Measurements from ENCODE around the gene ALCAM. TPM values are rescaled to one million over a fixed set of nuclear protein-coding genes. Genes with fewer than 3 reads are reported as not detected.
"Not testable (repeated sequence)": the region's sequence is repeated elsewhere in the genome, so short reads cannot be mapped to it uniquely, and the experiment has no call there.

ALCAM gene
- total RNA-seq, 4 donors from 2014 or later: 8.0 to 98.4 (median 11.4) TPM

- TF ChIP-seq CTCF (IDR thresholded peaks at IDR 0.05): no peak
- no peak for ATAC-seq (ENCODE audit: low FRiP score)
- no peak for DNase-seq (ENCODE audit: low spot score)
Measured at GRCh38 chr3:105584003-105584790, 217.5 kb downstream of the ALCAM start.

- no peak for ATAC-seq (ENCODE audit: low FRiP score)
- TF ChIP-seq CTCF (IDR thresholded peaks at IDR 0.05): no peak
- DNase-seq (ENCODE audit: low spot score): no peak
Measured at GRCh38 chr3:105593315-105593714, 226.6 kb downstream of the ALCAM start.

GRCh38 chr3:105594219-105594618 lies 227.5 kb downstream of the ALCAM start:
- DNase-seq (ENCODE audit: low spot score): no peak
- ATAC-seq (ENCODE audit: low FRiP score): no peak
- no peak for TF ChIP-seq CTCF (IDR thresholded peaks at IDR 0.05)

- no peak for TF ChIP-seq CTCF (IDR thresholded peaks at IDR 0.05)
Measured at GRCh38 chr3:105598042-105598796, 231.5 kb downstream of the ALCAM start.

GRCh38 chr3:105599350-105599749 lies 232.6 kb downstream of the ALCAM start:
- ATAC-seq (ENCODE audit: low FRiP score) (no peak), DNase-seq (ENCODE audit: low spot score) (no peak)

More at GRCh38 chr3:105598042-105598796, 231.5 kb downstream of the ALCAM start:
- ATAC-seq (ENCODE audit: low FRiP score) (no peak), DNase-seq (ENCODE audit: low spot score) (no peak)

GRCh38 chr3:105601756-105602155 lies 235.0 kb downstream of the ALCAM start:
- not testable (repeated sequence) for DNase-seq (ENCODE audit: low spot score); ATAC-seq (ENCODE audit: low FRiP score)

More at GRCh38 chr3:105599350-105599749, 232.6 kb downstream of the ALCAM start:
- no peak for TF ChIP-seq CTCF (IDR thresholded peaks at IDR 0.05)

GRCh38 chr3:105602286-105602685 lies 235.6 kb downstream of the ALCAM start:
- DNase-seq (ENCODE audit: low spot score); ATAC-seq (ENCODE audit: low FRiP score): not testable (repeated sequence)

- DNase-seq (ENCODE audit: low spot score); ATAC-seq (ENCODE audit: low FRiP score): not testable (repeated sequence)
Measured at GRCh38 chr3:105603516-105603915, 236.8 kb downstream of the ALCAM start.
